GM19193 (cell line): ENCODE data around the gene SETD4.

Experiments
- POLR2A ChIP-seq: IDR thresholded peaks from 4 replicates; pipeline ENCODE4 v1.6.1; 2011; ENCODE audit not compliant: insufficient read depth, insufficient read length; ENCODE audit errors: extremely low read depth

SETD4 gene

DNA sequence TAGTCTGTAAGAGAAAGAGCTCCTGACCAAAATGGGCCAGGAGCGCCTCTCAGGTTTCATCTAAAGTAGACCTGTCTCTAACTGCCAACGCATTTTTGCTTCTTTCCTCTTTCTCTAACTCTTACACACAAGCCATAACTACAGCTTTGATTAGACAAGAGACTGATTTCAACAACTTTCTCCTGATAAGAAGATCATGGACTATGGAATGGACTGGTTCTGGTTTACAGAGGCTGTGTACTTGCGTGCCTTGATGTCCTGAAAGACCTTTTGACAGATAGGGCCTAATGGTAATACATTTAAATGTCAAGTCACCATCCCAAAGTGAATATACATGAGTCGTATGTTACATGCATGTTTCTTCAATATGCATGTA is 3.7 kb upstream of the SETD4 start:
- TF ChIP-seq POLR2A = no peak

GRCh38 chr21:36063375-36064084 is 3.2 kb upstream of the SETD4 start:
- no peak for TF ChIP-seq POLR2A

- no peak for TF ChIP-seq POLR2A
Measured at GRCh38 chr21:36061445-36061844, 1.1 kb upstream of the SETD4 start.

DNA sequence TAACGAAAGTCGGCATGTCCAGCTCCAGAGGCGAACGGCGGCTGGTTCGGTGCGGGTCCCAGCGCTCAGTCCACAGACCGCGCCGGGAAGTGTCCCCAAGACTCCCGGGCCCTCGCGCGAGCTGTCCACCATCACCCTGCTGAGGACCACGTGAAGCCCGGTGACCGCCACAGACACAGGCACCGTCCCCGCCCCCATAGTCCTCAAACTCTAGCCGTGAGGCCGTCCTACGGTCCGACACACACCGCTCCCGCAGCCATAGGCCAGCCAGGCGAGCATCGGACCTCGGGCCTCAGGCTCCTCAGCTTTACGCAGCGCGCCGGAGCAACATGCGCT is 535 bp downstream of the SETD4 start:
- TF ChIP-seq POLR2A = no peak

DNA sequence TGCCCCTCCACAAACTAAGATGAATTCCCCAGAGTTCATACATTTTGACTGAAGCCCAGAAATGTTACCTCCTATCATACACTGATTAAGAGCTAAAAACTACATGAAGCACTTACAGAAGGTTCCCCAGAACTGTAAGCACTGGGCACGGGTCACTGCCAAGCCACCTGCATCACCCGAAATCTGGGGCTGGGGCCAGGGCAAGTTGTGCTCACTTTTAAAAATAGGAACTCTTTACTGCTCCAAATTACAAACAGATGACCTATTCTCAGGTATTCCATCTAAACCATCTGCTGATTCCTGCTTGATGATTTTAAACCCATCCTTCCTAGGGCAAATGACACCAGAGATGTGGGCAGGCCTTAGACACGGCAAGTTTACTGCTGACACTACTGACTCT is 4.8 kb downstream of the SETD4 start:
- no peak for TF ChIP-seq POLR2A

- TF ChIP-seq POLR2A = no peak
Measured at GRCh38 chr21:36053715-36054062, 6.6 kb downstream of the SETD4 start.

DNA sequence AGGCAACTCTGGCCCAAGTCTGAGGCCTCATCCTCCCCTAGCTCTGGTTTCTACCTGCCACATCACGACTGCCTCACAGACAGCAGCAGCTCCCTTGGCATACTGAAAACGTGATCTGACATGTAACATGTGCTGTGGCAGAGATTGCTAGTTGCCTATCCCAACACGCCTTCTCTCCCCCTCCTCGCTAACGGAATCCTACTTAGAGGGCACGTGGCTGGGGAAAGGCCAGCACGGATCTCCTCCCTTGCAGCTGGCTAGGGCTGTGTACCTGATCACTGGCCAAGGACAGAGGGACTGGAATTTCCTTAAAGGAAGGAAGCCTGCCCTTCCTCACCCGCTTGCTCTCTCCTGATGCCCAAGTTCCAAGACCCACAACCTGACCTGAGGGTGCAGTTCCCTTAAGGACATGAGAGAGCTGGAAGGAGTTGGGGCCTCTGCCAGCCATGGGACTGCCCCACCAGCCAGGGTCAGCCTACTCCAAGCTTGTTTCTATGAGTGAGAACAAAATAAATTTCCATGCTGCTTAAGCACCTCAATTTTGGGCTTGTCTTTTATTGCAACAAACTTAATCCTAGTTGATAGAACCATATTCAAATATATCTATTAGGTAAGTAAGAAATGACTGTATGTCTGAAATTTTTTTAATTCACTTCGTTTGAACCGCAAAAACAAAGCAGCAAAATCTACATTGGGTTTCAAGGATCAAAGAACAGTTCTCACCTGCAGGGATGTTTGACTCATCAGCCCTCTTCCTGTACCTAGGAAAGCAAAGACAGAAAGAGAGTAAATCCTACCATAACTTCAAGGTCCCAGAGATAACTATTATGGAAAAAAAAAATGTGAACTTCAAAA is 7.2 kb downstream of the SETD4 start:
- TF ChIP-seq POLR2A = no peak

DNA sequence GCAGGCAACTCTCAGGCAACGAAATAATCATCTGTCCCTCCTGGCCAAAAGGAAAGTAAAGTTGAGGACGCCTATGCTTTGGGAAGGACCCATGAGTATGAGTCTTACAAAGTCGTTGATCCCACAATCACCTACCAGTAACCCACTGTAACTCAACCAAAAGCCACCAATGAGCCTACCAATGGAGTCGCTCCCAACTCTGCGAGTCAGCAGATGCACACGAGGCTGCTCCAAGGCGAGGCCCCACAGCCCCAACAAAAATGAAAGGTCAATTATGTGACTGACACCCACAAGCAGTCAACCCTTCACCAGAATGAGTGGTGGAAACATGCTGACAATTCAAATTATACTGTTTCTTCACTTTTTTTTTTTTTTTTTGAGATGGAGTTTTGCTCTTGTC is 12.0 kb downstream of the SETD4 start:
- no peak for TF ChIP-seq POLR2A

- no peak for TF ChIP-seq POLR2A
Measured at GRCh38 chr21:36047139-36047538, 13.2 kb downstream of the SETD4 start.

- no peak for TF ChIP-seq POLR2A
Measured at GRCh38 chr21:36045993-36046392, 14.3 kb downstream of the SETD4 start.

DNA sequence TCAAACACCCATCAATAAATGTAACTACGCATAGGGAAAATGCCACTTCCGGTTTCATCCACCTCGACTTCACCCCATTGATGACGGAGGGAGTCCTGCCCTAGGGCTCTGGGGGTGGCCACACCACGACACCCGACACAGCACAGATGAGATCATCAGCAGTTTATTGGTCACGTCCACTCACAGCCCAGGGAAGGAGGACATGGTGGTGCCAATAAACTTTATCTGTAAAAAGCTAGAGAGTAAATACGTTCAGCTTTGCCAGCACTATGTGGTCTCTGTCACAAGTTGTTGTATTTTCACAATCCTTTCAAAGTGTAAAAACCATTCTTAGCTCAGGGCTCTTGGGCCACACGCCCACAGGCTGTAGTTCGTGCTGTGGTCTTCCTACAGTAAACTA is 16.3 kb downstream of the SETD4 start:
- no peak for TF ChIP-seq POLR2A

DNA sequence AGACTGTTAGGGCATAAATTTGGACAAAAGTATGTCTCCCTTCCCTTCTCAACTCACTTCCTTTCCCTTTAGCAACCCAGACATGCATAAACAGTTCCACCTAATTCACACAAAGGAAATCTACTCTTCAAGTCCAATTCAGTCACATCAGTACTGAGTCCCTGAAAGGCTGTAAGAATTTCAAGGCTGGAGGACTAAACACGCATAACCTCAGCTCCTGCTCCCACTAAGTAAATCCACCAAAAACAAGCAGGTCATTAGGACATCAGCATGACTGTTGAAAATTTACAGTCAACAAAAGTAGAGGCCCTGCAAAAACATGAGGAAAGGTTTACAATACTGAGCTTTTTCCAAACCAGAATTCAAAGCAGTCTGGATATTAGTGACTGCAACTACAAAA is 18.4 kb downstream of the SETD4 start:
- no peak for TF ChIP-seq POLR2A

DNA sequence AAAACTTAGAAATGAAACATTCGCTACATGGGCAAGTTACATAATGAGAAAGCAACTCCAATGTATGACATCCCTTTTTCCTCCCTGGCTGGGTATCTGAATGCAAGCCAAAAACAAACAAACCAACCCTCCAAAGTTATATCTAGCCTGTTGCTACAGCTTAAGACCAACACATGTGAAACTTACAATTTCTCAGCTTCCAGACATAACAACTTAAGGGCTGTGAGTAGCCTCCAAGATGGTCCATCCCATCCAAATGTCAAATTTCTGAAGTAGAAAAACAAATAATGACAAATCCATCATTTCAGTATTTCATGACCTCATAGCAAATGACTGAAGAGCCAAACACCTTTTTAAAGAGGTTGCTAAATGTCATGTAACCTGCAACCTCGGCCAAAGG is 19.9 kb downstream of the SETD4 start:
- TF ChIP-seq POLR2A = no peak

DNA sequence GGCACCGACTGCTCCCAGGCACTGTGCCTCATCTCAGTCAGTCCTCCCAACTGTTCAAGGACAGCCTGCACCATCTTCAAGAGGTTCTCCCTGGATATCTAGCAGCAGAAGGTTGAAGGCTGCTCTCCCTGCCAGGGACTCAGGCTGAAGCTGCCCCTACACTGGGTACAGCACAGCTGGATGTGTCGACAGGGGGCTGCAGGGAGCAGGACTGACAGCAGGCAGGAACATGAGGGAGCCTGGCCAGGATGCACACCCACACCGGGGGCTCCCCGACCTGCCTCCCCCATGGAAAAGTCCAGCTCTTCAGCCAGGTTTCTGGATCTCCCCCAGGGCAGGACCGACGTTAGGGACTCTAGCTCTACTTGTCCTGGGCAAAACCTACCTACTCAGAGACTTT is 20.5 kb downstream of the SETD4 start:
- TF ChIP-seq POLR2A = no peak

GRCh38 chr21:36038701-36039497 is 21.4 kb downstream of the SETD4 start:
- no peak for TF ChIP-seq POLR2A

DNA sequence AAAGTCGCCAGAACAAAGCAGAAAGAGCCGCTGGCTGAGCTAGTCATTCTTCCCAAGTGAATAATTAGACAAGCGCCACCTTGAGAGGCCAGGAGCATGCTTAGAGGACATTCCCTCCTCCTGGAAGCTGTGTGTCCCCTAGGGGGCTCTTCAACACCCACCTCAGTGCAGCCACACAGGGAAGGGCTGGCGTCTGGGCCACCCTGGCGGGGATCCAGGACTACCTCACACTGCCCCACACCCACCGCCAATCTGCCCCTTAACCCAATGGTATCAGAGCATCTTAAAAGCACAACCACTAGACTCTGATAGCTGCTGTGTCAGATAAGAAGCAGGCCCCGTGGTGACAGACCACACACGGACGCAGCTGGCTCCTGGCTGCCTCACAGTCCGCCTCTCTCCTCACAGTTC is 24.9 kb downstream of the SETD4 start:
- TF ChIP-seq POLR2A = no peak
